ENCODE data around the gene GLT6D1. TPM values are rescaled to one million over a fixed set of nuclear protein-coding genes. Genes with fewer than 3 reads are reported as not detected.
"Not testable (repeated sequence)": the region's sequence is repeated elsewhere in the genome, so short reads cannot be mapped to it uniquely, and the experiment has no call there.

Gene GLT6D1, protein sequence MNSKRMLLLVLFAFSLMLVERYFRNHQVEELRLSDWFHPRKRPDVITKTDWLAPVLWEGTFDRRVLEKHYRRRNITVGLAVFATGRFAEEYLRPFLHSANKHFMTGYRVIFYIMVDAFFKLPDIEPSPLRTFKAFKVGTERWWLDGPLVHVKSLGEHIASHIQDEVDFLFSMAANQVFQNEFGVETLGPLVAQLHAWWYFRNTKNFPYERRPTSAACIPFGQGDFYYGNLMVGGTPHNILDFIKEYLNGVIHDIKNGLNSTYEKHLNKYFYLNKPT
- not detected in 2 replicates for total RNA-seq

GRCh38 chr9:135639196-135639595 lies at the start of gene GLT6D1:
Gene GLT6D1 (minus strand): TSS chr9:135639540. CDS start chr9:135639187, 353 bp downstream.
- DNase-seq (ENCODE audit: low read depth), result no peak

- DNase-seq (ENCODE audit: low read depth), result no peak
These were observed 49.7 kb upstream of the GLT6D1 start for GRCh38 chr9:135689011-135689410.

DNA sequence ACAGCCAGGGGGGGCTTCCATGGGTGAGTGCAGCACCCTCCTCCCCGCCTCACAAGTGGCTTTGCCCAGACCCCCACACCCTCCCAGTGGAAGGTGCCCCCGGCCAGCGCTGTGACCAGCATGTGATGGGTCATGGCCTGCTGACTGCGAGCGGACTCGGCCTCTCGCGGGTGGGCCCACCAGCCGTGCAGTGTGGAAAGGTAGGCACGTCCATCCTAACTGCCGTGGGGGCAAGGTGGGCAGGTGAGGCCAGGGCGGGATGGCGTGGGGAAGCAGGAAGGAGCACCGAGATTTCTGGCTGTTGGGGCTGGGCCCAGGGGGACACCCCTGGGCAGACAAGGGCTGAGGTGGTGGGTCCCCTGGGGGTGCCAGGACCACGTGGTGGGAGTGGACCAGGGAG lies 47.9 kb upstream of the GLT6D1 start:
- DNase-seq (ENCODE audit: low read depth), result no peak

GRCh38 chr9:135684691-135685090 lies 45.4 kb upstream of the GLT6D1 start:
- DNase-seq (ENCODE audit: low read depth), result no peak

- DNase-seq (ENCODE audit: low read depth), result no peak
These were observed 44.2 kb upstream of the GLT6D1 start for GRCh38 chr9:135683401-135684034.

- no peak for DNase-seq (ENCODE audit: low read depth)
These were observed 41.8 kb upstream of the GLT6D1 start for GRCh38 chr9:135681161-135681560.

GRCh38 chr9:135680056-135680455 lies 40.7 kb upstream of the GLT6D1 start:
- DNase-seq (ENCODE audit: low read depth), result no peak

DNA sequence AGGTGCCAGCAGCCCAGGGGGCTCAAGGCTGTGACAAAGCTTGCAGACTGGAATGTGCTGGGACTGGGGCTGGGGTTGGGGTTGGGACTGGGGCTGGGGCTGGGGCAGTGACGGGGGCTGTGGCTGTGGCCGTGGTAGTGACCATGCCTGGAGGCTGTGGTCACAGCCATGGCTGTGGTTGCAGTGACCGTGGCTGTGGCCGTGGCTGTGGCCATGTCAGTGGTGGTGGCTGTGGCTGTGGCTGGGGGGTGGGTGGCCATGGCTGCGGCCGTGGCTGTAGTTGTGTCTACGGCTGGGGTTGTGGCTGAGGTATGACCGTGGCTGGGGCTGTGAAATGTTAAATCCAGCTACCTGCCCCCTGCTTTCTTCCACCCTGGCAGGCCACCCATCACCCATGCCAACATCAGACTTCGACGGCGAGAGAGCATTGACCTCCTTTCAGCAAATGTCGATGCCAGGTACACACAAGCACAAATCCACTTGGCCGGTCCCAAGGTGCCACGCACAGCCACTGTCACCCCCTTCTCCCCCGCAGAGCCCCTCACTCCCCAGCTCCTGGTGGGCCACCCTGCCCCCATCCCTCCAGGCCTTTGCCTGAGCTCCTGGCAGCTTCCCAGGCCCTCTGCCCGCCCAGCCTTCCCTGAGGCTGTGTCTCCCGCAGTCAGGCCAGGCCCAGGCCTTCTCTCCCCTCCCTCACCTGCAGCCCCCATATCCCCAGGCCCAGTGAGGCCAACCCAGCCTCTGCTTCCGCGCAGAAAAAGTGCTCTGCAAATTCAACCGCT lies 39.1 kb upstream of the GLT6D1 start:
- DNase-seq (ENCODE audit: low read depth), result no peak

DNA sequence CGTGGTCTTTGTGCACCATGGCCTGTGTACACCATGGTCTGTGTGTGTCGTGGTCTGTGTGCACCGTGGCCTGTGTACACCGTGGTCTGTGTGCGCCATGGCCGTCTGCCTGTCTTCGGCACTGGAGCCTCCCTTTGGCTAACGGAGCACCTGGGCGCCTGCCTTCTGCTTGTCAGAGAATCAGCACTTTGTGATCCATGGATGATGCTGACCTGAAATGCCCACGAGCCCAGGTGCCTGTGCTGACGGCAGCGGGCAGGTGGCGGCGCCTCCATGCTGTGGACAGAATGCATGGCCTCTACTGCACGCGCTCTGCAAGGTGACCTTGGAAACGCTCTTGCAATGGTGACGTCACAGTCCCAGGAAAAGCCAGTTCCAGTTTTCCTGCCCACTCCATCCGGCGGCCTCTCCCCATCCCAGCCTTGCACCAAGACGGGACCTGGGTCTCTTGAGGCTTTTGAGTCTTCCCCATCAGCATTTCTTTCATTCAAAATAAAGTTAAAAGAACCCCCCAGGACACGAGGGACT lies 38.4 kb upstream of the GLT6D1 start:
- DNase-seq (ENCODE audit: low read depth), result no peak

GRCh38 chr9:135676891-135677290 lies 37.6 kb upstream of the GLT6D1 start:
- DNase-seq (ENCODE audit: low read depth), result no peak

- no peak for DNase-seq (ENCODE audit: low read depth)
These were observed 35.6 kb upstream of the GLT6D1 start for GRCh38 chr9:135674977-135675376.

- no peak for DNase-seq (ENCODE audit: low read depth)
These were observed 34.6 kb upstream of the GLT6D1 start for GRCh38 chr9:135673941-135674340.

GRCh38 chr9:135672786-135673185 lies 33.4 kb upstream of the GLT6D1 start:
- DNase-seq (ENCODE audit: low read depth), result not testable (repeated sequence)

GRCh38 chr9:135671591-135672041 lies 32.3 kb upstream of the GLT6D1 start:
- no peak for DNase-seq (ENCODE audit: low read depth)

- no peak for DNase-seq (ENCODE audit: low read depth)
These were observed 31.6 kb upstream of the GLT6D1 start for GRCh38 chr9:135670721-135671590.

GRCh38 chr9:135669616-135670285 lies 30.4 kb upstream of the GLT6D1 start:
- DNase-seq (ENCODE audit: low read depth), result no peak

- DNase-seq (ENCODE audit: low read depth), result not testable (repeated sequence)
These were observed 29.7 kb upstream of the GLT6D1 start for GRCh38 chr9:135669018-135669417.

DNA sequence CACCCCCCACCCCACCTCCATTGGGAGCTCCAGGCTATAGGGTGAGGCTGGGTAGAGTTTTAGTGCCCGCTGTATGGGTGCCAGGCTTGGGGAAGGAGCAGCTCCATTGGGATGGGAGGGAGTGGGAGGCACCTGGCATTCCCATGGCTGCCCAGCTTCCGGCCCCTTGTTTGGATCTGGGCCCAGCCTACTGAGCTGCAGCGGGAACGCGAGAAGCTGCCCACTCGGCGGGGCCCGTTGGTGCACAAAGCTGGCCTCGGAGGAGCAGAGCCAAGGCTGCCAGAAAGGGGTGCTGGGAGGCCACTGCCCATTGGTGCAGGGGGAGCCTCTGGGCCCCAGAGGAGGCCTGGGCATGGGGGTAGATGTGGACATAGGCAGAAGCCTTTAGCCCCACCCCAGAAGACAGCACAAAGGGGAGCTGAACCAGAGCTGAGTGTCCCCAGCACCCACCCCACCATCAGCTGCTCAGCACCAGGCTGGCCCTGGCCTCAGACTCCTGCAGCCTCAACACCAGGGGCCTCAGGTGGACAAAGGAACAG lies 28.2 kb upstream of the GLT6D1 start:
- no peak for DNase-seq (ENCODE audit: low read depth)

- DNase-seq (ENCODE audit: low read depth), result no peak
These were observed 27.5 kb upstream of the GLT6D1 start for GRCh38 chr9:135666534-135667462.

Measured in renal cortical epithelial cell (primary cell).